Femur (tissue), 1 donor: ENCODE results near the gene ANKRD33B.
"Not testable (repeated sequence)": the region's sequence is repeated elsewhere in the genome, so short reads cannot be mapped to it uniquely, and the experiment has no call there.

Source experiments
- DNase-seq: peaks from one replicate; pipeline ENCODE4 v3.0.0-alpha.2; 2017

The ANKRD33B gene

DNA sequence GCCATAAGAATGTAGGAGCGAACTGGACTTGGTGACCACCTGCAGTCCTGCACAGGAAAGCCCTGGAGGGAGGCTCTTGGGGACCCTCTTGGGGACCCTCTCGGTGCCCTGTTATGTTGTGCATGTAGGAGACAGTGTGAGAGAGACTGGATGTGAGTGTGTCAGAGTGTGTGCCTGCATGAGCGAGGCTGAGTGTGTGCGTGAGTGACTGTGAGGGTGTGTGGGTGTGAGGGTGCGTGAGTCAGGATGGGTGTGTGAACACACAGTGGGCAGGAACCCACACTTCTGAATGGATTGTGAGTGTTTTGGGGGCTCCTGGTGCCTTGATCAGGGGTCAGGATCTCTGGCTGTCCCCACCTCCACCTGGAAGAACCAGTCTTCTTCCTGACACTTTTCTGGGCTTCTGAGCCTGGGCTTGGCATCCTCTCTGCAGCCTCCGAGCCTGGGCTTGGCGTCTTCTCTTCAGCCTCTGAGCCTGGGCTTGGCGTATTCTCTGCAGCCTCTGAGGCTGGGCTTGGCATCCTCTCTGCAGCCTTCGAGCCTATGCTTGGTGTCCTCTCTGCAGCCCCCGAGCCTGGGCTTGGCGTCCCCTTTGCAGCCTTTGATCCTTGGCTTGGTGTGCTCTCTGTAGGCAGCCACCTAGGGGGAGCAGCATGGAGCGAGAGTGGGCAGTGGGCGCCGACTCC is 25.6 kb upstream of the ANKRD33B start:
- DNase-seq: no peak

DNA sequence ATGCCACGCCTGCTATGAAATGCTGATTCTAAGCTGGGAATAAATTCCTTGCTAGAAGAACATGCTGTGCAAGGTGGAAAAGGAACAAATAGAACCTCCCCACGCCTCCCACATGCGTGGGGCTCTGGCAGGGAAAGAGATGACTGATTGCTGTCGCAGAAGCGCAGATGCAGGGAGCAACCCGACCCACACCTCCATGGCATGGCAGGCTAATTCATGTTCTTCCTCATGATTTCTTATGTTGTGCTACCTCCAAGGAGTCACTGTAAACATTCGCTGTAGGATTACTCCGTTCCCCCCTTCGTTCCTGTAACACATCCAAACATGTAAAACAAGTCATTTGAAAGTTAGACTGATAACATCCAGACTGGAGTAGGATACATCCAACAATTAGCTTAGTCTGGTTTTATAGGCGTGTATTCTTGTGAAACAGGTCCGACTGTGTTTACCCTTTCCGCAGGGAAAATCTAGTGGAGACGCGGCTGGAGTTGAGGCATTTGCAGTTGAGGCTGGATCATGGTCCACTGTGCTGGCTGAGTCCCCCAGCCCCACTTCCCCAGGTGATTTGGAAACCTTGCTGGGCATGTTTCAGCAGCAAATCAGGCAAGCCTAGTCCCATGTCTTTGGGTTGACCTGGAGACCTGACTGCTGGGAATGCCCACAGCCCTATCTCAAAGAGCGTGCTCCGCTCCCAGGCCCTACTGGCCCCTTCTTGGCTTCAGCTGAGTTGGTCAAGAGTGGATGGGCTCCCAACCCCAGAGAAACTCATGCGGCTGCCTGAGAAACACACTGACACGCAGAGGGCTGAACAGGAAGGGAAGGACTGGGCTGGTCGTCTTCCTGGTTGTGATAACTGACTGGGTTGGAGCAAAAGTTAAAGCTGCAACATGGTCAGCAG is 24.8 kb upstream of the ANKRD33B start:
- DNase-seq: no peak

DNA sequence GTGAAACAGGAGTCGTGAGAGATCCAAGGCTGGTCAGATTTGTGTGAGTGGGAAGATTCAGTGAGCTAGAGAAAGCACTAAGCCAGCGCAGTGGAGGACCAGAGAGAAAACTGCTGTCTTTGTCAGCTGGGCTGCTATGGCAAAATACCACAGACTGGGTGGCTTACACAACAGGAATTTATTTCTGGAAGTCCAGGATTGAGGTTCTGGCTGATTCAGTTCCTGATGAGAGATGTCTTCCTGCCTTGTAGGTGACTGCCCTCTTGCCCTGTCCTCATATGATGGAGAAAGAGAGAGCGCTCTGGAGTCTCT is 24.2 kb upstream of the ANKRD33B start:
- no peak for DNase-seq

DNA sequence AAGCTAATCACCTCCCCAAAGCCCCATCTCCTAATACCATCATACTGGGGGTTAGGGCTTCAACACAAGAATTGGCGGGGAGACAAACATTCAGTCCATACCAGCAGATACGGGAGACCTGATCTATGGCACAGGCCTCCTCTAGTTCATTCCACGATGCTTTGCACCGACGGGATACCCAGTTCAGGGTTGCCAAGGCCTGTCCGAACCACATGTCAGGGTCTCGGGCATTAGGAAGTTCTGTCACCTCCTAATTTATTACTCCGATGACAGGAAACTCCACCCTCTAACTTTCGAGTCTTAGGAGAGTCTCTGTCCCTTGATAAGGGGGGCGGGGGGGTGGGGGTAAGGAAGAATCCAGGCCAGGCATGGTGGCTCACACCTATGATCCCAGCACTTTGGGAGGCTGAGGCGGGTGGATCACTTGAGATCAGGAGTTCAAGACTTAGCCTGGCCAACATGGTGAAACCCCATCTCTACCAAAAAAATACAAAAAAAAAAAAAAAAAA is 23.8 kb upstream of the ANKRD33B start:
- DNase-seq: no peak

DNA sequence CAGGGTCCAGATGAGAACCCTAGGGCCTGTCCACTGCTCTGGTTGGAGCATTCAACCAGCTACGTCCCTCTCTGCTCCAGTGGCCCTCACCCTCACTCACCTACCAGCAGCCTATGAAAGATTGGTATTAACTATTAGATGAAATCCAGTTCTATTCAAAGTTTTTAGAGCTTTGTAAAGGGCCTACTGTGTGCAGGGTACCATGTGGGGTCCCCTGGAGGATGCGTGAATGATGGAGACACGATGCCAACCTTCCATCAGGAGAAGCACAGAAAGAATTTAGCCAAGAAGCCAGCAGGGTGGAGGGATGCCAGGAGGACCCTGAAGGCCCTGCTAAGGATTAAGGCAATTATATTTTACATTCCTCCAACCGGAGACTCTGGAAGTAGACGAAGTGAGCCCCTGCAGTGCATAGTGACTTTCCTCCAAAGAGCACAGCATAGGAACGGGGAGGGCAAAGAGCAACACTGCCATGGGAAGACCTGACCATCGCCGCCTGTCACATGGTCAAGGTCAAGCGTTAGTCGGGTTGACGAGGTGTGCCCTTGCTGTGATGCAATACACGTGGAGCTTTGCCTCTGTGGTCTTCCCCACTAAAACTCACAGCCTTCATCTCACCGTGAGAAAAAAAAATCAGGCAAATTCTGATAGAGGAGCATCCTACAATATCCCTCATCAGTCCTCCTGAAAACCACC is 22.8 kb upstream of the ANKRD33B start:
- no peak for DNase-seq

DNA sequence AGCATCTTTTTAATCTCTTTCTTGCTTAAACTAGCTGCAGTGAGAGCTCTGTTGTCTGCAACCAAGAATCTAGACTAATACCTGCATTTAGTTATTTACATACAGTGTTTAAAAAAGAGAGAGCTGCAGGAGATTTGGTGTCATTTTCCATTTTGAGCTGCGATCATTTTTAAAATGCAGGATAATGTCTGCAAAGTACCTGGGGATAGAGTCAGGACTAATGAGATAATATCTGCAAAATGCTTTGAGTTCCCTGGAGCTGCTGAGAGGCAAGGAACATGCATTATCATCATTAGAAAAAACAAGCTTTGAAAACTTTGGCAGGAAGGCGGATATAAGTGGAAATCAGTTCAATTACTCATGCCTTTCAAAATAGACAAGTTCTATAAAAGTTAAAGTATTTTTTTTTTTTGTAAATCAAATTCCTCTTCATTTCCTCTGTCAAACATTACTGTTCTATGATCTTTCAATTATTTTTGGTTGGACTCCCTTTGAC is 21.8 kb upstream of the ANKRD33B start:
- DNase-seq: no peak

DNA sequence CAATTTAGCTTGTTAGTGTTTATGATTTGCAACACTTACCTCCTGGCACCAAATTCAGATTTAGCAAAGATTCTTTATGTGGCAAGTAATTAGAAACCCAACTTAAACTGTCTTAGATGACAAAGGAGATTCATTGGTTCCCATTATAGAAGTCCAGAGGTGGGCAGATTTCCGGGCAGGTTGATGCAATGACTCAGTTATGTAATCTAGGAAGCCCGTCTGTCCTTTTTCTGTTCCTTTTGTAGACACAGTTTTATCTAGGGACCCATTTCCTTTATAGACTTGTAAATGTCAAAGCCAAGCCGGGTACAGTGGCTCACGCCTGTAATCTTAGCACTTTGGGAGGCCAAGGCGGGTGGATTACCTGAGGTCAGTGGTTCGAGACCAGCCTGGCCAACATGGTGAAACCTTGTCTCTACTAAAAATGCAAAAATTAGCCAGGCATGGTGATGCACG is 20.3 kb upstream of the ANKRD33B start:
- DNase-seq: no peak

DNA sequence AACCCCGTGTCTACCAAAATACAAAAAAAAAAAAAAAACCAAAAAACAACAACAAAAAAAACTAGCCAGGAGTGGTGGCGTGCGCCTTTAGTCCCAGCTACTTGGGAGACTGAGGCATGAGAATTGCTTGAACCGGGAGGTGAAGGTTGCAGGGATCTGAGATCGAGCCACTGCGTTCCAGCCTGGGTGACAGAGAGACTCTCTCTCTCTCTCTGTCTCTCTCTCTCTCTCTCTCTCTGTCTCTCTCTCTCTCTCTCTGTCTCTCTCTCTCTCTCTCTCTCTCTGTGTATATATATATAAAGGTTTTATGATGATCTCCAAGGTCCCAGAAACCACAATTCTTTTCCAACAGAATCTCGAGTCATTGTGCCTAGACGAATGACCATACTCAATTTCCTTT is 18.8 kb upstream of the ANKRD33B start:
- no peak for DNase-seq

DNA sequence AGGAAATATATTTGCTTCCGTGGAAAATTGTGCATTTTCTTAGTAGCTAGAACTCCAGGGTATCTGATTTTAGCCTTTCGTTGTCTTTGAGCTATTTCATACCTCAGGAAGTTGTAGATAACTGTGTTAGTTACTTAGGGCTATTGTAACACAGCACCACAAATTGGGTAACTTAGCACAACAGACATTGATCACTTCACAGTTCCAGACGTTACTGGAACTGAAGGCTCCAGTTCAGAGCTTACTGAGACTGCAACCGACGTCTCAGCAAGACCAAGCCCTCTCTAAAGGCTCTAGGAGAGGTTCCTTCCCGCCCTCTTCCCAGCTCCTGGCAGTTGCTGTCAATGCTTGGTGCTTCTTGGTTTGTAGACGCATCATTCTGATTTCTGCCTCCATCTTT is 17.7 kb upstream of the ANKRD33B start:
- no peak for DNase-seq

DNA sequence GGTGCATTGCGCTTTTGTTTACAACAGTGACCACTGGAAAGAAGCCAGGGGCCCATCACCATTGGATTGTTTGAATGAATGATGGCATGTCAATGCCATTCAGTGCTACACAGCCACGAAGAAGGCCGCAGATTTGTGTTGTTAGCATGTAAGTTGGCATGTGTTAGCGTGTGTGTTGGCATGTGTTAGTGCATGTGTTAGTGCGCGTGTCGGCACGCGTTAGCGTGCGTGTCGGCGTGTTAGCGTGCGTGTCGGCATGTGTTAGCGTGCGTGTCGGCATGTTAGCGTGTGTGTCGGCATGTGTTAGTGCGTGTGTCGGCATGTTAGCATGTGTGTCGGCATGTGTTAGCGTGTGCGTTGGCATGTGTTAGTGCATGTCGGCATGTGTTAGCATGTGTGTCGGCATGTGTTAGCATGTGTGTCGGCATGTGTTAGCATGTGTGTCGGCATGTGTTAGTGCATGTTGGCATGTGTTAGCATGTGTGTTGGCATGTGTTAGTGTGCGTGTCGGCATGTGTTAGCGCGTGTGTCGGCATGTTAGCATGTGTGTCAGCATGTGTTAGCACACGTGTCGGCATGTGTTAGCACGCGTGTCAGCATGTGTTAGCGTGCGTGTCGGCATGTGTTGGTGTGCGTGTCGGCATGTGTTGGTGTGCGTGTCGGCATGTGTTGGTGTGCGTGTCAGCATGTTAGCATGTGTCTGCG is 15.3 kb upstream of the ANKRD33B start:
- no peak for DNase-seq

DNA sequence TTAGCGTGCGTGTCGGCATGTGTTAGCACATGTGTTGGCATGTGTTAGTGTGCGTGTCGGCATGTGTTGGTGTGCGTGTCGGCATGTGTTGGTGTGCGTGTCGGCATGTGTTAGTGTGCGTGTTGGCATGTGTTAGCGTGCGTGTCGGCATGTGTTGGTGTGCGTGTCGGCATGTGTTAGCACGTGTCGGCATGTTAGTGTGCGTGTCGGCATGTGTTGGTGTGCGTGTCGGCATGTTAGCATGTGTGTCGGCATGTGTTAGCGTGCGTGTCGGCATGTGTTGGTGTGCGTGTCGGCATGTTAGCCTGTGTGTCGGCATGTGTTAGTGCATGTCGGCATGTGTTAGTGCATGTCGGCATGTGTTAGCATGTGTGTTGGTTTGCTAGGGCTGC is 14.8 kb upstream of the ANKRD33B start:
- DNase-seq: not testable (repeated sequence)

DNA sequence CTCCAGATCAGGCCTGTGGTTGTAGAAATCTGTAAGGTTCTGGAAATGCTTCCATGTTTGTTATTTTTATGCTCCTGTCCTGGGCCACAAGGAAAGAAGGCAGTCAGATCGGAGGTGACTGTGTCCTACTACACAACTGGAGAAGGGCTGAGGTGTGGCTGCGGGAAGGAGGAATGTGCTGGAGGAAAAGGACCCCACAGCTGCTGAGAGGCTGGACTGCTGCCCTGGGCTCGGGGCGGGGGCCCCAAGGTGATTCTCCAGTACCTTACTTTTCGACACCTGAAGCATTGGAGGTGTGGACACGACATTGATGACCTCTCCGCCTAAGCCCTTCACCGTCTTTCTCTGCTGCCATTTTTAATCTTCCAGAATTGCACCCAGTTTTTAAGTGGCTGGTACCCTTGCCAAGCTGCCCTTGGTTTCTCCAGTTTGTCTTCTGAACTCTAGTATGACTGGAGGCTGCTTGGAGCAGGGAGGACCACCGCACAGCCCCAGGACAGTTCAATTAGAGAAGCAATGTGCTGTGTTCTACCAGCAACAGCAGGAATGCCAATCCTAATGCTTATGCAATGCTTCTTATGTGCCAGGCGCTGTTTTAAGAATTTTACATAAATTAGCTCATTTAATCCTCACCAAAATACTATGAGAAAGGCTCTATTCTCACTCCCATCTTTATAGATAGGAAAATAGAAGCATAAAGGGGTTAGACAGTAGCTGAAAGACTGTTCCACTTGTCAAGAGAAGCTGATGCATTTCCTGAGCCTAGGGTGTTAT is 13.5 kb upstream of the ANKRD33B start:
- no peak for DNase-seq

DNA sequence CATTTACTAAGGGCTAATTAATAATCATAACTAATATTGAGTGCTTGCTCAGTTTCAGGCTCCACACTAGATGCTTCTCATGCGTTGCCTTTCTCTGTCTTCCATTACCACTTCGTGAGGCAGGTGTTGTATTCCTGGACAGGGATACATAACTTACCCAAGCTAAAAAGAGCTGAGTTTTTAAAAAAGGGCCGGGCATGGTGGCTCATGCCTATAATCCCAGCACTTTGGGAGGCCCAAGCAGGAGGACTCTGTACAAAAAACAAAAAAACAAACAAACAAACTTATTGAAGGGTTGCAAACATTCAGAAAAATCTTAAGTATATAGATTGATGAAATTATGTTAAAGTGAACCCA is 12.1 kb upstream of the ANKRD33B start:
- no peak for DNase-seq

DNA sequence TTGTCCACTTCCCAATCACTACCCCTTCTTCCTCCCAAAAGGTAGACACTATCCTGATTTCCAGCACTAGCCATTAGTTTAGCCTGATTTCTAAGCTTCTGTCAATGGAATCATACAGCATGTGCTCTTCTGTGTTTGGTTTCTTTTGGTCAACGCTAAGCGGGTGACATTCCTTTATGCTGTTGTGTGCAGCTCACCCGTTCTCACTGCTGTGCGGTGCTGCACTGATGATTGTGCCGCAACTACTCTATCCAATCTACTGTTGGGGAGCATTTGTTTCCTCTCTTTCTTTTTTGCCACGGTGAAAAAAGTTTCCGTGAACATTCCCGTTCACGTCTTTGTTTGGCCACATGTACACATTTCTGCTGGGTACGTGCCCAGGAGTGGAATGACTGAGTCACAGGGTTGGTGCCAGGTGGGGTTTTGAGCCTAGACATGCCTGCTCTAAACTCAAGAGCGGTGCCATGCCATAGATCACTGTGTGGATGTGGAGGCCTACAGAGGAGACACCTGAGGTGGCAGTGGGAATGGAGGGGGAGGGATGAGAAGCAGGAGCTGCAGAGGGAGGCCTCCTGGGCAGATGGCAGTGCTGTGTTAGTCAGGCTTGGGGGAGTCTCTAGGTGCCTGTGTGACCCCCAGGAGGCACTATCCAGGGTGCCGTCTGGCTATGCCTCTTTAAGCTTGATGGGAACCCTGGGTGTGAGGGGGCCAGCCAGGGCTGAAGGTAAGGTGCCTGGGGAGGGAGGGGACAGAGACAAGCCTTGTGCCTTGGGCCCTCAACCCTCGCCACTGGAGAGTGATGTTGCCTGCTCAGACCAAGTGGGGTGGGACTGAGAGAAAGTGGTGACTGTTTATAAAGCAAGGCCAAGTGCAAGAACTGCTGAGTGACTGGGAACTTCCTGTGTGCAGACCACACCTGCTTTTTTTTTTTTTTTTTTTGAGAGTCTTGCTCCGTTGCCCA is 11.4 kb upstream of the ANKRD33B start:
- no peak for DNase-seq

DNA sequence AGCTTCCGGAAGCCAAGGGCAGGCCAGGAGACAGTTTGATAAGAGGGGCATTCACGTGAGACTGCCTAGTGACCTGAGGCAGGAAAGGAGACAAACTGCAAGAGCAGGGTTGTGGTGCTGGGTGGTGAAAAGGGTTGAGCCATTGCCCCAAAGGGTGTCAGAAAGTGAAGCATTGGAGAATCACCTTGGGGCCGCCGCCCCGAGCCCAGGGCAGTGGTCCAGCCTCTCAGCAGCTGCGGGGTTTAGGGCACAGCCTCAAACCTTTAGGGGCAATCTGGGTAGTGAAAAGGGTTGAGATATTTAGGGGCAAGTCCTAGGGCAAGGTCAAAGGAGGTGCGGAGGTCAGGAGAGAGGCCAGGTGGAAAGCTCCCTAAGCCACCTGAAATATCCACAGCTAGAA is 10.4 kb upstream of the ANKRD33B start:
- no peak for DNase-seq

DNA sequence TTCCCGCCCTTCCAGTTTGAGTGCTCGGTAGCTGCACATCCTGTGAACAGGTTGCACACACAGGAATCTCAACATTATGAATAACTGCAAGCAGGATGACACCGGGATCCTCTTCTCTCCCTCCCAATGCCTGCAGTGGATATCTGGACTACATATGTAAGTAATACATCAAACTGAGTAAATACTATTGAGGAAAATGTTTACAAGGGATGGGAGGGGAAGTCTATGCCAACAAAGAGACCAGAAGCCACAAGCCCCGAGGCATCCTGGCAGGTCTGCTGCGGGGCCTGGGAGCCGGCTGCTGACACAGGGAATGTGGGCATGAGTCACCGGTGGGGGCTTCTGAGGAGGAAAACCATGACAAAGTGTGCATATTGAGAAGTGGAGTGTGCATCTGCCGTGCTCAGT is 8.6 kb upstream of the ANKRD33B start:
- DNase-seq: no peak

DNA sequence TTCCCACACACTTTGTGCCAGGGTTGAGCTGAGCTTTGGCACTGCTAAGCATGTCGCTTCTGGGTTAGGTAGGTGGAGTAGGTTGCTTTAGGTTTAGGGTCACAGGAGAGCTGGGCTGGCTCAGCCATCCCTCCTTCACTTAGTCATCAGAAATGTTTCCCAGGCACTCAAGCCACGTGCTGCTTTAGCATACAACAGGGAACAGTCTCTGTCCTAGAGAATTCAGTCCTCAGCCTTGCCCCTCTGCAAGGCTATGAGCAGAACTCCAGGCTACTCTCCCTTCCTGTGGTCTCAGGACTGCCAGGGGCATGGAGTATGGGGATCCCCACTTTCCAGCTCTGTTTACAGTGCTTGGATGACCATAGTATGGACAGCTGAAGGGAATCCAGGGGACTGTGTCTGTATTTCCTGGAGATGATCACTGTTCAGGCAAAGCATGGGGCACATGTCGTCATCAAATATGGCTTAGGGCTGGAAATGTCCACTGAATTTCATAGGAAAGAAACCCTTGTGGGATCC is 7.5 kb upstream of the ANKRD33B start:
- no peak for DNase-seq

DNA sequence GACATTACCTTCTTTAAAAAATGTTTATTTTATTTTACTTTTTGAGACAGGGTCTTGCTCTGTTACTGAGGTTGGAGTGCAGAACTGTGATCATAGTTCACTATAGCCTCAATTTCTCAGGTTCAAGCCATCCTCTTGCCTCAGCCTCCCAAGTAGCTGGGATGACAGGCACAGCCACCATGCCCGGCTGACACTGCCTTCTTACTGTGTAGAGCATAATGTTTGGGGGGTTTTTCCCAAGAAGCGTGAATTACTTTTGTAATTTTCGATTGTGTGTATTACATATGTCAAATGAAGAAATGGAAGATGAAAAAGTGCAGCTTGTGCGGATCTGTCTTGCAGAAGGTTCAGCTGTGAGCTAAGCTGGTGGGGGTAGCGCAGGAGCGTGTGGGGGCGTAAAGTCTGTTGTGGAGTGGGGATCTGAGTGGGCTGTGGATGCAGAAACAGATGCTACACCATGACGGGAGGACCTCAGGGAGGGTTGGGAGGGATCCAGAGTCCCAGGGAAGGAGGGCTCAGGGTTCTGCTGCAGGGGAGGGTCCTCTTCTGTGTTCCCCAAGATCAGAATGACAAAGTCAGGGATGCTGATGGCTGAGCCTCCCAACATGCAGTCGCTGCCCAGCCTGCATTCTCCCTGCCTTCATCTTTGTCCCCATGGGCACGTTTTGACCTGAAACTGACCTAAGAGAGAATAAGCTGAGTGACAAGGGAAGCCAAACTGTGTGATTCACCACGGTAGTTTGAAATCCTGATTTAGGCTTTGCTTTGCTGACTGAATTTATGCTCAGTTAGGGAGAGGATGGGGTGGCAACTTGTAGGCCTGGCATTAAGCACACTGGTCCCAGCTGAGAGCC is 6.8 kb upstream of the ANKRD33B start:
- DNase-seq: no peak

DNA sequence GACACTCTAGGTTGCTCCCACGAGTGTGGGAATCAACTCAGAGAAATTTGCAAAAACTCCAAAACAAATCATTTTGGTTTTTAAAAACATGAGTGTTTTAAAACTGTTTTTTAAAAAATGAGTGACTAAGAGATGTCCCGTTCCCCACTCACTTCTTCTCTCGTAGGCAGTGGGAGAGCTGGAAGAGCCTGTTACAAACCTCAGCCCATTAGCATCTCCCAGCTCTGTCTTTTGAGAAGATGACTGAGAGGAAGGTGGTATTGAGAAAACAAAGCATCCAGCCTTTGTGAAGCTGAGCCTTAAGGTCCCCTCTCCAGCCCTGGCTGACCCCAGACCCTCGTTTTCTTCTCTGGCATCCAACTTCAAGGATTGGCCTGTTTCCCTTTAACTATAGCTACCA is 4.7 kb upstream of the ANKRD33B start:
- DNase-seq: no peak

DNA sequence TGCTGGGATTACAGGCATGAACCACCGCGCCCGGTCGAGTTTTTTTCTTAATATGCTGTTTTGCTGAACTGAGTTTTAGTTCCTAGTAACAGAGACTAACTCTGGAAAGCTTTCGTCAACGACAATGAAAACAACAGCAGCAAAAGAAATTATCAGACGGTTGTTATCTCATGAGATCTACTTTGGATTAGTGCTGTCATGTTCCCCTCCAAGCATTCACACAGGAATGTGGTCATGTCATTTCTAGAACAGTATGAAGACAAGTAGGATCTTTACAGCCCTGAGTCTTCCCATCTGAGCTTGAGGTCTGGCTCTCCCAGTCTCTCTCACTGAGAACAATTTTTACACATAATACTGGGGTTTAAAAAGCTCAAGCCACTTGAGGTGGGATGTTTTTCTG is 4.0 kb upstream of the ANKRD33B start:
- no peak for DNase-seq
